Occipital lobe (tissue), 2 donors: ENCODE measurements around the gene GRAMD1B. TPM values are rescaled to one million over a fixed set of nuclear protein-coding genes. Genes with fewer than 3 reads are reported as not detected.
A peak's percentile ranks its signal among the peaks of the same experiment; 100 is the strongest.
"Not testable (repeated sequence)": the region's sequence is repeated elsewhere in the genome, so short reads cannot be mapped to it uniquely, and the experiment has no call there.

Experiments used
- DNase-seq: peaks from one replicate; lab custom pipeline; 2025; lab: John Stamatoyannopoulos, UW
- total RNA-seq: library from RNA; depleted of rRNA; stranded (reverse); fragments of >200 nt; gene quantifications from one replicate; pipeline ENCODE4 v1.2.3, GENCODE V29; 2014

The GRAMD1B gene
- total RNA-seq, 1 donor from 2014 or later: 59.9 TPM

DNA sequence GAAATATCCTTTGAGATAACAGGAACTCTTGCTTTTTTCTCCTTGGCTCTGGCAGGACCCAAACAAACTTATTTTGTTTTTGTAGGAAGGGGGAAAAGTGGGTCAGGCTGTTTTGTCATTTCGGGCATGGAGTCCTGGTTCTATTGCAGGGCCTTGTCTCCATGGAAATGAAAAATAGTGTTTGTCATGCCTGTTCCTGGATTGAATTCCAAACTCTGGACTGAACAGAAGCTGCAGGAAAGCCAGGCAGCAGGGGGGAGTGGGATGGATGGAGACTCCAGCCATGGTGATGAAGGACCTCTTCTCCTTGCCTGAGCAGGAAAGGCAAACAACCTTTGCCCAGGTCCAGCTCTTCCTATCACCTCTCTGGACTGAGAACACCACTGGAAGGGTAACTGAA lies 137.4 kb downstream of the GRAMD1B start:
- no peak for DNase-seq

DNA sequence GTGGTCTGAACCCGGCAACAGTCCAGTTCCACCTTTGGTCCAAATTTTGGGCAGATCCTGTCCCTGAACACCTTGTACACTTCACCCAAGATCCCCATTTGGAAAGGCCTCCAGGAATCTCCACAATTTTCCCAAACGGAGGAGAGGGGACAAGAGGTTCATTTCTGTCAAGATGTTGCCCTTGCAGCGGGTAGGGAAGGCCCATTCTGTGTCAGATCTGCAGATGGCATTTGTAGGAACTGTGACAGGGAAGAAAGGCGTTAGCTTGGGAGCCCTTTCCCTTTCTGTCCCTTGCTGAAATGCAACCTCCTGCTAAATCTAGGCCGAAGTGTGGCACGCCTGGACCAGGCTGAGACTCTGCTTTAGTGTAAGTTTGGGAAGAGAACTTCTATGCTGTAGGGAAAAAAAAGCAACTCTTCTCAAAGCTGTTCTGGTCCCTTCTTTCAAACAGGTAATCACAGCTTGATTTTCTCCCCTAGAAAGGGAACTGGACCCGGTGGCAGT lies 138.3 kb downstream of the GRAMD1B start:
- DNase-seq: no peak

- no peak for DNase-seq
Measured at GRCh38 chr11:123569393-123569792, 139.3 kb downstream of the GRAMD1B start.

DNA sequence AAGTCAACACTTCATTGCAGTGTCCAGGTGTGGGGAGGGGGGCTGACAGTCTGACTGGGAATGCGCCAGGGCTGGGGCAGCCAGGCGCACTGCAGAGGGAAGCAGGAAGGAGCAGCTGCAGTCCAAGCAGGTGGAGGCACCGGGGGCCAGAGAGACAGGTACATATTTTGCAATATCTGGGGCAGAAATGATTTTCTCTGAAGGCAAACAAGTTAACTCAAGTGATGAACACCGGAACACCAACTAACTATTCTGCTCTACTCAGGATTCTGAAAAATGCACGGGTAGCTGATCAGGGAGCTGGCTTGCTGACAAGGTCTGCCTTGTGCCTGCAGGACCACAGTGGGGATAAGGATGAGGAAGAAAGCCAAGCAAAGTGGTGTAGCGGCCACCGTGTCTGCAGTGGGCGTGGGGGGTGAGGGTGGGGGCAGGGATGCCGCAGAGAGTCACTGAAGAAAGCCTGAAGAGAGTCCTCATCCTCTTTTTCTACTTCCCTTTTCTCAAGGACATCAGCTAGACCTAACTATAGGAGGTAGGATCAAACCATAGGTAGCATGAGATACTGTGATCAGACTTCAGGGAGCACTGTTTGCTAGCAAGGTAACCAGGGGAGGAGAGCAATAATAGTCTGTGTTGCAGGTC lies 141.0 kb downstream of the GRAMD1B start:
- DNase-seq: no peak

DNA sequence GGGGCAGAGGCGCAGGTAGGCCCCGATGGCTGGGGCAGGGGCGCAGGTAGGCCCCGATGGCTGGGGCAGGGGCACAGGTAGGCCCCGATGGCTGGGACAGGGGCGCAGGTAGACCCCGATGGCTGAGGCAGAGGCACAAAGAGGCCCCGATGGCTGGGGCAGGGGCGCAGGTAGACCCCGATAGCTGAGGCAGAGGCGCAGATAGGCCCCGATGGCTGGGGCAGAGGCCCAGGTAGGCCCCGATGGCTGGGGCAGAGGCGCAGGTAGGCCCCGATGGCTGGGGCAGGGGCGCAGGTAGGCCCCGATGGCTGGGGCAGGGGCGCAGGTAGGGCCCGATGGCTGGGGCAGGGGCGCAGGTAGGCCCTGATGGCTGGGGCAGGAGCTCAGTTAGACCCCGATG lies 142.7 kb downstream of the GRAMD1B start:
- not testable (repeated sequence) for DNase-seq

GRCh38 chr11:123573286-123573685 lies 143.2 kb downstream of the GRAMD1B start:
- DNase-seq: no peak

DNA sequence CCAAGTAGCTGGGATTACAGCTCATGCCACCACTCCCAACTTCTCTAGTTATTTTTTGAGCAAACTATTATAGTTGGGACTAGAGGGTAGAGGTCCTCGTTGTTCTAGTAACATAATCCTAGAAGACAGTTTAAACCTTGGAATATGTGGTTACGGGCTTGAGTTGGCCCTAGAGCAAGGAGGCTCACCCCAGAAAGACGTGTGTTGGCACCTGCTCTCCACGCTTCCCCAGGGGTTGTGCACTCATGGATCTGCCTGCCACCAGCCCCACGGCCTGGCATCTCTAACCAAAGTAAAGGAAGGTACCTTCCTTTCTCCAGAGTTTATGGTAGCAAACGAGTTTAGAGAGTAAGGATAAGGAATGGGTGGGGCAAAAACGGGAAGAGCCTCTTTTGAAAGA lies 145.4 kb downstream of the GRAMD1B start:
- no peak for DNase-seq

DNA sequence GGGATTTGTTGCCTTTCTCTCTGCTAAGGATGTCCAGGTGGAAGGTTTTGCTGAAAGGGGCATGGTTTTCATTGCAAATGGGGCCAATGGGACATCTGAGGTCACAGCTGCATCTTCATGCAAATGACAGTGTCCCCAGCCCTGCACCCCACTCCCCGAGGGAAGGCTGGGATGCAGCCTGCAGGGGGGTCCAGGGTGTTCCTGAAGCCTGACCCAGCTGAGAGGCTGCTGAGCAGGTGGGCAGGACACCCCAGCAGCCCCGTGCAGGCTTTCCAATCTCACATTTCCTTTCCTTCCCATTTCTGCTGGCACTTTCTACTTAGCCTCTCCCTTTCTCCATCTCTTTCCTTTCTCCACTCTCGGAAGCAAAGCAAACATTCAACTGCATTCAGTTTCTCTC lies 146.0 kb downstream of the GRAMD1B start:
- no peak for DNase-seq

DNA sequence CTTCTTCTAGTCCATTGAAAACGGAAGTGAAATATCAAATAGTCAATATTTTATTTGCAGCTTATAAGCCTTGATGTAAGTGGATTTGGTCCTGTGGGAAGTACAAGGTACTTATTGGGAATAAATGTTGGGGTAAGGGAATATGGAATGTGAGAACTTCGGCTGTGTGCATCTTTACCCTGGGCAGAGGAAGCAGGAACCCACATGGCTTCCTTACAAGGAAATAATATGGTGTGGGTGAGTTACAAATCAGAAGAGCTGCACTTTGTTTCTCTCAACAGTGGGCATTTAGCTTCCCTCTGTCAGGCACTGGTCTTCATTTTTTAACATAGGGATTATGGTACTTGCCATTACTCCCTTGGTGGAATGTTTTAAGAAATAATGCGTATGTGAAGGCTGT lies 146.4 kb downstream of the GRAMD1B start:
- no peak for DNase-seq

DNA sequence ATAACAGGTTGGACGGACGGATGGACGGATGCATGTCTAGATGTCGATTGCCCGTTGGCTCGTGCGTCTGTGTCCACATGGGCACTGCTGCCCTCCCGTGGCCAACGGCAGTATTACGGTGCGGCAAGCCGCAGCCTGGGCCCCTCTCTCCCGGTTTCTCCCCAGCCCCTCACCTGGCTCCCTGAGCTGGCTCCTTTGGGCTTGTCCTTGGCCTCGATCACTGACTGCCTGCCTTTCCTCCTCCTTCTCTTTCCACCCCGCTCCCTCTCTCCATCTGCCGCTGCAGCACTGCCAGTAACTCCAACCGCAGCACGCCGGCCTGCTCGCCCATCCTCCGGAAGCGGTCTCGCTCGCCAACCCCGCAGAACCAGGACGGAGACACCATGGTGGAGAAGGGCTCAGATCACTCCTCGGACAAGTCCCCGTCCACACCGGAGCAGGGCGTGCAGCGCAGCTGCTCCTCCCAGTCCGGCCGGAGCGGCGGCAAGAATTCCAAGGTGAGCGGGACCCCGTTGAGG lies 147.1 kb downstream of the GRAMD1B start:
- DNase-seq: peak; percentile 68

- no peak for DNase-seq
Measured at GRCh38 chr11:123578778-123579481, 148.9 kb downstream of the GRAMD1B start.

DNA sequence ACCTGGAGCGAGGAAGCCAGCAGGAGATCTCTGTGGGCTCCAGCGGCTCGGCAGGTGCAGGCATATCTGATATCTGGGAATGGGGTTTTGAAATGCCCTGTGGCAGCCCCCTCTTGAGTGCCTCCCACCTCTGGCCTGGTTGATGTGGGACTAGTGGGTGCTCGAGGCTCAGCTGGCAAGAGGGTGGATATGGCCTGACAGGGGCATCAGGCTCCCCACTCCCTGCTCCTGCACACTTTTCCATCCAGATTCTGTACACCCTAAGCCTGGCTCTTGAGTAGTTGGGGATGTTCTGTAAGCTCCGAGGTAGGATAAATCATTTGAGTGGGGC lies 149.4 kb downstream of the GRAMD1B start:
- no peak for DNase-seq

- DNase-seq: no peak
Measured at GRCh38 chr11:123580137-123580536, 150.1 kb downstream of the GRAMD1B start.

- peak; percentile 25 for DNase-seq
Measured at GRCh38 chr11:123580557-123581275, 150.6 kb downstream of the GRAMD1B start.

DNA sequence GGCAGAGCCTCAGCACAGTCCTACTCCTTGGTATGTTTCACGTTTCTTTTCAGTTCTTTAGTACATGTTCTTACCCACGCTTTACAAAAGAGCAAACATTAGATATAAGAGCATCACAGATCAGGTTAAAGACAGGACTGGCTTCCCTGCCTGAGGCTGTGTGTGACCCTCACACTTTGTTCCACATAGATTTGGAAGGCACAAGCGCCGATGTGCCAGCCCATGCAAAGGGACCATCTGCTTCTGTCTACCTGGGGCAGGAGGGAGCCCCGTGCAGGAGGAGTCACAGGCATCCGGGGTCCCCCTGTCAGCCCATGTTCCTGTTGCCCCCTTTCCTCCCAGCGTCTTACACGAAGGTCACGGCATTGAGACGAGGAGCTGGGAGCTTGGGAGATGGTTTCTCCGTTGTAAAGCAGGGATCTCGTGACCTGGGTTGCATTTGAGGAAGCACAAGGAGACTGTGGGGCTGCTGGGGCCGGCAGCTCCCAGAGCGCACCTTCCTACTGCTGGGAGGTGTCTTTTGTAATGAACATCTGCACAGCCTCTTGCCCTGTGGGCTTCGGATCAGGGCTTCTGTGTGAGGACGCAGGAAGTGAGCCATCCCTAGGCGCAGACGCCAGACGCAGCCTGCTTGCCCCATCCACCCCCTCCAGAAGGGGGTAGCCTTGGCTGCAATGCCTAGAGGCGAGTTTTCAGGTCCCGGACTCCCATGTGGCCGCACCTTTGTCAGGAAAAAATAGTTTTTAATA lies 151.8 kb downstream of the GRAMD1B start:
- DNase-seq: no peak

DNA sequence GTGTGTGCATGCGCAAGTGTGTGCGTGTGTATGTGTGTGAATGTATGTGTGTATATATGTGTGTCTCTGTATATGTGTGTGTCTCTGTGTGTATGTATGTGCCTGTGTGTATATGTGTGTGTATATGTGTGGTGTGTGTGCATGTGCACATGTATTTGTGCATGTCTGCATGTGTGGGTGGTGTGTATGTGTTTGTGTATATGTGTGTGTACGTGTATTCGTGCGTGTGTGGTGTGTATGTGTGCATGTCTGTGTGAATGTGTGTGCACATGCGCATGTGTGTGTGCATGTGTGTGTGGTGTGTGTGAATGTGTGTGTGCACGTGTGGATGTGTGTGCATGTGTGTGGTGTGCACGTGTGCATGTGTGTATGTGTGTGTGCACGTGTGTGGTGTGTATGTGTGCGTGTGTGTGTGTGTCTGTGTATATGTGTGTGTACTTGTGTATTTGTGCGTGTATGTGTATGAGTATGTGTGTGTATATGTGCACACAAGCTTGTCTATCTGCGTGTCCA lies 153.0 kb downstream of the GRAMD1B start:
- DNase-seq: no peak

- DNase-seq: no peak
Measured at GRCh38 chr11:123584186-123584585, 154.1 kb downstream of the GRAMD1B start.

DNA sequence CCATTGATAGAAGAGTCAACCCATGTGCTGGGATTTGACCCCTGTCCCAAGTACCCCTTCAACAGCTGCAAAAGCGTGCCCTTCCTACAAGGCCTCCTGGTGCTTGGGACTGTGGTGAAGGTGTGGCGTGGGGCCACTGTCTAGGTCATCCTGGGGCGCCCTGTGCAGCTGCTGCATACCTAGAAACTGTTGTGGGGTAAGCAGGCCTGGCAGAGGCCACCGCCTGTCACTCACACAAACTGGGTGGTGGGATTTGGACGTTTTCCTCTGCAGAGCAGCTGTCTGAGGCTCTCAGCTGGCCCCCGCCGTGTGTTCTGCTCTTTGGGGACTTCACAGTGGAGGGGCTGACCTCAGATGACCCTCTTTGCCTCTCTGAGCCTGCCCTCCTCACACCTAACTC lies 154.7 kb downstream of the GRAMD1B start:
- no peak for DNase-seq

GRCh38 chr11:123585206-123585605 lies 155.1 kb downstream of the GRAMD1B start:
- no peak for DNase-seq

DNA sequence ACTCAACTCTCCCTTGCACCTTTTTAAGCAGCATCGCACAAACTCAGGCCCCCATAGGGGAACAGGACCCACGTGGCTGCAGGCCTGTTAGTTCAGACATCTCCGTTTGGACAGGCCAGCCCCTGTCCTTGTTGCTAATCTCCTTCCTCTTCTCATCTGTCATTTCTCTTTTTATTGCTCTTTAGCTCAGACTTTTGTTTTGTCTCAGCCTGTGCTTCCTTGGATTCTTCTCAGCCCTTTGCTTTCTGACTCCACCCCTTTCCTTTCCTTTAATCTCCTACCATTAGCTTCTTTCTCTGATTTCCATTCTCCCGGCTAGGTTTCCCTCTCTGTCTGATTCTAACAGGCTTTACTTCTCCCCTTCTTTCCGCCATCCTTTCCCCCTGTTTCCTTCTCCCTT lies 155.6 kb downstream of the GRAMD1B start:
- DNase-seq: no peak

- no peak for DNase-seq
Measured at GRCh38 chr11:123586568-123586967, 156.5 kb downstream of the GRAMD1B start.
